Measurements from ENCODE around the gene CRHR1.

The CRHR1 gene

GRCh38 chr17:45883063-45883462 is 98.9 kb downstream of the CRHR1 start:
- no peak overlapping the region for H3K4me3 ChIP-seq (ENCODE audit: insufficient read length, low read depth)
- peaks cover 3% of the 10 kb centered on the region for H3K27me3 ChIP-seq (ENCODE audit: insufficient read depth, insufficient read length)
- H3K36me3 ChIP-seq (ENCODE audit: insufficient read depth, insufficient read length, low read length) = no peaks in the 10 kb centered on the region
- no peak for DNase-seq (ENCODE audit: low read depth, low spot score)
- H3K4me1 ChIP-seq (ENCODE audit: insufficient read depth, insufficient read length) = no peaks in the 10 kb centered on the region
- TF ChIP-seq ZNF274 (IDR thresholded peaks at IDR 0.05; ENCODE audit: low read depth, low read length) (no peak), YY1 (IDR thresholded peaks at IDR 0.05; ENCODE audit: insufficient read depth, insufficient read length) (no peak), SUZ12 (IDR thresholded peaks at IDR 0.05; ENCODE audit: extremely low read depth, insufficient read depth, insufficient read length) (no peak)
- H3K9ac ChIP-seq (ENCODE audit: insufficient read length, low read depth) = no peak overlapping the region
- H3K9me3 ChIP-seq (ENCODE audit: insufficient read depth, low read length) = no peaks in the 10 kb centered on the region
